Endodermal cell (in vitro differentiated cells): Measurements from ENCODE around the gene FAM13C. TPM values are rescaled to one million over a fixed set of nuclear protein-coding genes. Genes with fewer than 3 reads are reported as not detected.

Source experiments
- DNase-seq: peaks from one replicate; pipeline ENCODE4 v3.0.0-alpha.2; 2017
- H3K27ac ChIP-seq: 2 replicates; pipeline ENCODE4 v1.5.1; 2013; ENCODE audit warnings: mild to moderate bottlenecking, low read depth, low read length, moderate library complexity
- H3K27me3 ChIP-seq: 2 replicates; pipeline ENCODE4 v1.6.1; 2013; ENCODE audit warnings: mild to moderate bottlenecking, low read length, moderate library complexity; ENCODE audit not compliant: insufficient read depth, control insufficient read depth, poor library complexity, severe bottlenecking
- H3K36me3 ChIP-seq: 2 replicates; pipeline ENCODE4 v1.7.0; 2013; ENCODE audit warnings: mild to moderate bottlenecking, low read length, moderate library complexity; ENCODE audit not compliant: control insufficient read depth, insufficient read depth
- H3K4me1 ChIP-seq: one replicate; pipeline ENCODE4 v1.7.0; 2013; ENCODE audit warnings: low read length; ENCODE audit not compliant: control insufficient read depth, insufficient read depth
- H3K4me3 ChIP-seq: 2 replicates; pipeline ENCODE4 v1.5.1; 2013; ENCODE audit warnings: mild to moderate bottlenecking, low read length, moderate library complexity
- H3K9ac ChIP-seq: 2 replicates; pipeline ENCODE4 v1.6.1; 2013; ENCODE audit warnings: mild to moderate bottlenecking, low read length, moderate library complexity; ENCODE audit not compliant: poor library complexity, severe bottlenecking; ENCODE audit errors: extremely low read depth
- H3K9me3 ChIP-seq: 2 replicates; pipeline ENCODE4 v1.6.1; 2013; ENCODE audit warnings: mild to moderate bottlenecking, low read length, moderate library complexity; ENCODE audit not compliant: control insufficient read depth
- H3K27ac Mint-ChIP-seq: 2 replicates; pipeline ENCODE4 v1.8.0; 2020; ENCODE audit warnings: mixed read lengths
- H3K27me3 Mint-ChIP-seq: 2 replicates; pipeline ENCODE4 v1.8.0; 2021; ENCODE audit warnings: mild to moderate bottlenecking, mixed read lengths; ENCODE audit not compliant: insufficient read depth
- H3K36me3 Mint-ChIP-seq: 2 replicates; pipeline ENCODE4 v1.8.0; 2020; ENCODE audit warnings: low read depth, mixed read lengths
- H3K4me1 Mint-ChIP-seq: 2 replicates; pipeline ENCODE4 v1.8.0; 2020; ENCODE audit warnings: mixed read lengths
- H3K4me3 Mint-ChIP-seq: 2 replicates; pipeline ENCODE4 v1.8.0; 2020; ENCODE audit warnings: mild to moderate bottlenecking, moderate library complexity, mixed read lengths
- H3K9me3 Mint-ChIP-seq: 2 replicates; pipeline ENCODE4 v1.8.0; 2020; ENCODE audit warnings: mild to moderate bottlenecking, mixed read lengths
- WGBS, 2 experiments: methylation state at CpG; one replicate each; pipeline versions ENCODE4 v1.1.5 to v1.1.7; 2013; ENCODE audit warnings: missing lambda C conversion rate in 2 of 2, mixed read lengths in 1 of 2; ENCODE audit not compliant: insufficient coverage in 1 of 2, insufficient read length in 1 of 2; 5-methylcytosine and 5-hydroxymethylcytosine counted together
- total RNA-seq, 2 donors: library from RNA; stranded (reverse); fragmentation: NEBNext Ultra II Directional in 1 of 2; extraction: Animal tissue kit (Norgen Biotek cat#: 25700) in 1 of 2; gene quantifications; 2 replicates in 1 of 2; 3 replicates in 1 of 2; pipeline ENCODE4 v1.2.1, GENCODE V29; 2021
- TF ChIP-seq, protein P1 (sequence below): fragments of 200-600 bp; sonication (generic); conservative IDR thresholded peaks from 2 replicates; pipeline ENCODE4 v1.5.0; 2021; ENCODE audit warnings: antibody characterized with exemption, mild to moderate bottlenecking

The FAM13C gene
- total RNA-seq, 2 donors from 2014 or later = 2.5 to 3.7 TPM

- no peak overlapping the region for H3K27ac Mint-ChIP-seq
- DNase-seq = no peak
- Histone ChIP-seq H3K36me3 (peaks cover 7% of the 10 kb centered on the region), H3K4me3 (no peak overlapping the region), H3K9me3 (no peaks in the 10 kb centered on the region), H3K27ac (no peak overlapping the region), H3K4me1 (no peaks in the 10 kb centered on the region), H3K9ac (no peak overlapping the region), H3K27me3 (no peaks in the 10 kb centered on the region)
- TF ChIP-seq, protein P1, sequence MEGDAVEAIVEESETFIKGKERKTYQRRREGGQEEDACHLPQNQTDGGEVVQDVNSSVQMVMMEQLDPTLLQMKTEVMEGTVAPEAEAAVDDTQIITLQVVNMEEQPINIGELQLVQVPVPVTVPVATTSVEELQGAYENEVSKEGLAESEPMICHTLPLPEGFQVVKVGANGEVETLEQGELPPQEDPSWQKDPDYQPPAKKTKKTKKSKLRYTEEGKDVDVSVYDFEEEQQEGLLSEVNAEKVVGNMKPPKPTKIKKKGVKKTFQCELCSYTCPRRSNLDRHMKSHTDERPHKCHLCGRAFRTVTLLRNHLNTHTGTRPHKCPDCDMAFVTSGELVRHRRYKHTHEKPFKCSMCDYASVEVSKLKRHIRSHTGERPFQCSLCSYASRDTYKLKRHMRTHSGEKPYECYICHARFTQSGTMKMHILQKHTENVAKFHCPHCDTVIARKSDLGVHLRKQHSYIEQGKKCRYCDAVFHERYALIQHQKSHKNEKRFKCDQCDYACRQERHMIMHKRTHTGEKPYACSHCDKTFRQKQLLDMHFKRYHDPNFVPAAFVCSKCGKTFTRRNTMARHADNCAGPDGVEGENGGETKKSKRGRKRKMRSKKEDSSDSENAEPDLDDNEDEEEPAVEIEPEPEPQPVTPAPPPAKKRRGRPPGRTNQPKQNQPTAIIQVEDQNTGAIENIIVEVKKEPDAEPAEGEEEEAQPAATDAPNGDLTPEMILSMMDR = no peak
- no peaks in the 10 kb centered on the region for H3K4me1 Mint-ChIP-seq
- H3K27me3 Mint-ChIP-seq = no peaks in the 10 kb centered on the region
- no peaks in the 10 kb centered on the region for H3K9me3 Mint-ChIP-seq
- no peak overlapping the region for H3K4me3 Mint-ChIP-seq
- no peaks in the 10 kb centered on the region for H3K36me3 Mint-ChIP-seq
- 92% methylated on average over 1 of the region's 1 CpG; no CpG with 5 or more reads in 1 of the 2 experiments for WGBS, 2 experiments
Measured at GRCh38 chr10:59279476-59279875, 82.9 kb downstream of the FAM13C start.

DNA sequence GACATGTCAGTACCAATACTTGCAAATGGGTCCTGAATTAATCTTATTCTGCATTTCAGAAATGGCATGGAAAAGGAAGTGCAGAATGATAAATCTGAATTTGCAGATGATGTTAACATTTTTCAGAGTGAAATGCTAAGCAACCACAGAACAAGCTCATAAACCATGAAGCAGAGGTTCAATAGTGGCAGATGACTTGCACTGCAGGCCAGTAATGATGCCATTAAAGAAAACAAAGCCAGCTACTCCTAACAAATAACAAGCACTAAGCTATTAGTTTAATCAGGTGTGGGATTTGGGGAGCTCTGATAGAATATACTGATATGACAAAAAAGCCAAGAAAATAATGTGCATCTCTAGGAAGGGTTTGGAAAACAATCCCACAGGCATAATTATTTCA, 85.4 kb downstream of the FAM13C start:
- Mint-ChIP-seq H3K27ac (no peak overlapping the region), H3K27me3 (no peaks in the 10 kb centered on the region), H3K4me3 (no peak overlapping the region), H3K9me3 (no peaks in the 10 kb centered on the region), H3K36me3 (no peaks in the 10 kb centered on the region), H3K4me1 (no peaks in the 10 kb centered on the region)
- Histone ChIP-seq H3K9ac (no peak overlapping the region), H3K27ac (no peak overlapping the region), H3K36me3 (peaks cover 4% of the 10 kb centered on the region), H3K9me3 (no peaks in the 10 kb centered on the region), H3K4me3 (no peak overlapping the region), H3K4me1 (no peaks in the 10 kb centered on the region), H3K27me3 (no peaks in the 10 kb centered on the region)
- TF ChIP-seq, protein P1 = no peak
- DNase-seq = no peak

DNA sequence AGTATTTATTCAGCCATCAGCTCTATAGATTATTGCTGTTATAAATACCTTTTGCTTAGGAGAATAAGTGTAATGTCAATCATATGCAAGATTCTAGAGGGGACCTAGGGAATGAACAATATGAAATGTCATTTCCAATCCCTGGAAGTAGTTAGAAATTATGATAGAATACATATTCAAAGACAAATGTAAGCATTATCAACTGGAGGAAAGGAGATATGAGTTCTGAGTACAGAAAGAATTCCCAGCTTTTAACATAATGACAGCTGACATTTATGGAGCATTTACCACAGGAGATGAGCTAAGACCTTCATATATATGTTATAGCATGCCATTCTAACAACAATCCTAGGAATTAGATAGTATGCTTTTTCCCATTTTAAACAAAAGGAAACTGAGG, 86.2 kb downstream of the FAM13C start:
- H3K4me3 ChIP-seq = no peak overlapping the region
- Mint-ChIP-seq H3K36me3 (no peaks in the 10 kb centered on the region), H3K9me3 (no peaks in the 10 kb centered on the region), H3K4me1 (no peaks in the 10 kb centered on the region), H3K27me3 (no peaks in the 10 kb centered on the region), H3K4me3 (no peak overlapping the region), H3K27ac (no peak overlapping the region)
- H3K9me3 ChIP-seq = no peaks in the 10 kb centered on the region
- no peaks in the 10 kb centered on the region for H3K27me3 ChIP-seq
- H3K9ac ChIP-seq = no peak overlapping the region
- TF ChIP-seq, protein P1 = no peak
- no peak for DNase-seq
- no peaks in the 10 kb centered on the region for H3K36me3 ChIP-seq
- no peaks in the 10 kb centered on the region for H3K4me1 ChIP-seq
- H3K27ac ChIP-seq = no peak overlapping the region
